Kidney capillary endothelial cell (primary cell): ENCODE results near the gene A4GALT.
"Not testable (repeated sequence)": the region's sequence is repeated elsewhere in the genome, so short reads cannot be mapped to it uniquely, and the experiment has no call there.

ENCODE experiments used
- DNase-seq: peaks from one replicate; pipeline ENCODE4 v3.0.0-alpha.2; 2018; ENCODE audit warnings: low spot score

A4GALT gene

GRCh38 chr22:42742940-42743339, 22.3 kb upstream of the A4GALT start:
- DNase-seq: no peak

- not testable (repeated sequence) for DNase-seq
Measured at GRCh38 chr22:42740320-42740719, 19.6 kb upstream of the A4GALT start.

GRCh38 chr22:42734406-42734805, 13.7 kb upstream of the A4GALT start:
- DNase-seq: no peak

- DNase-seq: not testable (repeated sequence)
Measured at GRCh38 chr22:42733394-42733793, 12.7 kb upstream of the A4GALT start.

GRCh38 chr22:42732081-42732480, 11.4 kb upstream of the A4GALT start:
- DNase-seq: no peak

- no peak for DNase-seq
Measured at GRCh38 chr22:42726811-42727210, 6.1 kb upstream of the A4GALT start.

GRCh38 chr22:42725606-42726355, 5.1 kb upstream of the A4GALT start:
- DNase-seq: no peak

- DNase-seq: no peak
Measured at GRCh38 chr22:42724062-42724461, 3.4 kb upstream of the A4GALT start.

- no peak for DNase-seq
Measured at GRCh38 chr22:42721045-42721434, 370 bp upstream of the A4GALT start.

GRCh38 chr22:42719656-42720262, 911 bp downstream of the A4GALT start:
- no peak for DNase-seq

GRCh38 chr22:42719133-42719532, 1.5 kb downstream of the A4GALT start:
- DNase-seq: no peak

- DNase-seq: no peak
Measured at GRCh38 chr22:42717197-42717928, 3.3 kb downstream of the A4GALT start.

GRCh38 chr22:42716649-42717127, 4.0 kb downstream of the A4GALT start:
- DNase-seq: no peak

GRCh38 chr22:42716221-42716620, 4.4 kb downstream of the A4GALT start:
- no peak for DNase-seq

GRCh38 chr22:42714768-42715390, 5.8 kb downstream of the A4GALT start:
- DNase-seq: no peak

- no peak for DNase-seq
Measured at GRCh38 chr22:42714308-42714707, 6.4 kb downstream of the A4GALT start.

GRCh38 chr22:42711895-42712837, 8.5 kb downstream of the A4GALT start:
- no peak for DNase-seq

- DNase-seq: no peak
Measured at GRCh38 chr22:42711281-42711731, 9.4 kb downstream of the A4GALT start.

- no peak for DNase-seq
Measured at GRCh38 chr22:42708417-42708816, 12.3 kb downstream of the A4GALT start.

GRCh38 chr22:42707496-42707895, 13.2 kb downstream of the A4GALT start:
- no peak for DNase-seq

GRCh38 chr22:42704896-42705295, 15.8 kb downstream of the A4GALT start:
- no peak for DNase-seq
